Ishikawa (cell line): Measurements from ENCODE around the gene HSPA4L.

Experiments
- CEBPB ChIP-seq: IDR thresholded peaks from 2 replicates; pipeline ENCODE4 v1.6.1; 2012
- EP300 ChIP-seq: IDR thresholded peaks from 2 replicates; pipeline ENCODE4 v1.6.1; 2012; ENCODE audit warnings: borderline replicate concordance
- FOXM1 ChIP-seq: IDR thresholded peaks from 2 replicates; pipeline ENCODE4 v1.6.1; 2012; ENCODE audit warnings: low read depth, borderline replicate concordance
- RAD21 ChIP-seq: IDR thresholded peaks from 2 replicates; pipeline ENCODE4 v1.6.1; 2012; ENCODE audit warnings: low read depth
- REST ChIP-seq: IDR thresholded peaks from 2 replicates; pipeline ENCODE4 v1.6.1; 2012; ENCODE audit warnings: low read depth, mild to moderate bottlenecking
- TAF1 ChIP-seq: IDR thresholded peaks from 2 replicates; pipeline ENCODE4 v1.6.1; 2012; ENCODE audit warnings: low read depth, mild to moderate bottlenecking
- USF1 ChIP-seq: IDR thresholded peaks from 2 replicates; pipeline ENCODE4 v1.6.1; 2012

- TF ChIP-seq FOXM1 (no peak), REST (no peak), TAF1 (no peak), CEBPB (no peak), EP300 (no peak), RAD21 (no peak), USF1 (no peak)
Observed at GRCh38 chr4:127889903-127890302, 107.8 kb downstream of the HSPA4L start.
